K562 (cell line): ENCODE results near the gene DPM1. TPM values are rescaled to one million over a fixed set of nuclear protein-coding genes. Genes with fewer than 3 reads are reported as not detected.

Source experiments
- ATF7 ChIP-seq: fragments of 450-650 bp; IDR thresholded peaks from 2 replicates; pipeline ENCODE4 v1.7.1; 2014; ENCODE audit warnings: mild to moderate bottlenecking, moderate library complexity
- CREB1 ChIP-seq, 2 experiments: sonication (generic) in 1 of 2; formaldehyde crosslinking in 1 of 2; IDR thresholded peaks; 2 replicates each; pipeline versions ENCODE4 v1.6.1 to v1.8.0; 2012 to 2022; ENCODE audit warnings: inconsistent platforms in 1 of 2, mild to moderate bottlenecking in 1 of 2, missing genetic modification reagents in 1 of 2, moderate library complexity in 1 of 2
- EHMT2 ChIP-seq: fragments of 450-650 bp; IDR thresholded peaks from 2 replicates; pipeline ENCODE4 v1.6.1; 2018; ENCODE audit warnings: antibody characterized with exemption
- ELK1 ChIP-seq: sonication (generic); formaldehyde crosslinking; IDR thresholded peaks from 2 replicates; pipeline ENCODE4 v1.8.1; 2022; ENCODE audit warnings: missing genetic modification reagents
- EZH2 ChIP-seq: IDR thresholded peaks from 2 replicates; pipeline ENCODE4 v1.6.1; 2012; ENCODE audit warnings: low read depth, mild to moderate bottlenecking, inconsistent platforms, low read length, borderline replicate concordance
- FOXK1 ChIP-seq: sonication (generic); formaldehyde crosslinking; IDR thresholded peaks from 2 replicates; pipeline ENCODE4 v1.8.0; 2022; ENCODE audit warnings: missing genetic modification reagents, mild to moderate bottlenecking, borderline replicate concordance
- NCOA1 ChIP-seq: fragments of 450-650 bp; IDR thresholded peaks from 2 replicates; pipeline ENCODE4 v1.6.1; 2016; ENCODE audit warnings: low read depth
- NFRKB ChIP-seq: fragments of 450-650 bp; IDR thresholded peaks from 2 replicates; pipeline ENCODE4 v1.6.1; 2016; ENCODE audit warnings: low read depth
- NONO ChIP-seq, 2 experiments: fragments of 200-400 bp in 1 of 2; fragments of 450-650 bp in 1 of 2; formaldehyde crosslinking in 1 of 2; IDR thresholded peaks; 2 replicates each; pipeline ENCODE4 v1.6.1; 2017; ENCODE audit warnings: low read depth in 2 of 2, mild to moderate bottlenecking in 2 of 2, moderate library complexity in 2 of 2, low read length in 1 of 2
- POLR2G ChIP-seq: fragments of 200-400 bp; formaldehyde crosslinking; IDR thresholded peaks from 2 replicates; pipeline ENCODE4 v1.6.1; 2017; ENCODE audit warnings: low read depth, mild to moderate bottlenecking, antibody characterized with exemption, low read length, moderate library complexity
- RBFOX2 ChIP-seq: fragments of 200-400 bp; formaldehyde crosslinking; IDR thresholded peaks from 2 replicates; pipeline ENCODE4 v1.6.1; 2017; ENCODE audit warnings: low read depth, mild to moderate bottlenecking, low read length, moderate library complexity
- SPI1 ChIP-seq: IDR thresholded peaks from 2 replicates; pipeline ENCODE4 v1.6.1; 2011; ENCODE audit warnings: low read depth, low read length, control low read depth, borderline replicate concordance
- TCF3 ChIP-seq: sonication (generic); formaldehyde crosslinking; IDR thresholded peaks from 2 replicates; pipeline ENCODE4 v1.4.0; 2020; ENCODE audit warnings: mild to moderate bottlenecking, missing genetic modification reagents
- UBTF ChIP-seq, 2 experiments: IDR thresholded peaks; 2 replicates each; pipeline ENCODE4 v1.6.1; 2012; ENCODE audit warnings: improper control_type of control experiment in 2 of 2, low read depth in 2 of 2, low read length in 2 of 2, borderline replicate concordance in 1 of 2
- polyA plus RNA-seq, 8 experiments: library from polyadenylated mRNA; depleted of rRNA in 4 of 8; stranded (reverse) in 5 of 8; unstranded in 3 of 8; fragments of >200 nt; fragmentation: Nextera tagmentation in 2 of 8; fragmentation: Illumina TruSeq in 1 of 8; extraction: Ambion mirVana in 2 of 8; extraction: Trizol in 1 of 8; gene quantifications; 2 replicates each; pipeline versions ENCODE4 v1.2.1 to v1.2.3, GENCODE V29; 2011 to 2014; ENCODE audit warnings: inconsistent platforms in 1 of 8, missing spikeins in 1 of 8
- total RNA-seq, 7 experiments: library from RNA; depleted of rRNA in 6 of 7; stranded (reverse); fragments of >200 nt in 6 of 7; fragmentation: Illumina TruSeq in 2 of 7; extraction: Trizol in 2 of 7; gene quantifications; 2 replicates each; pipeline versions ENCODE4 v1.2.1 to v1.2.3, GENCODE V29; 2011 to 2021; ENCODE audit warnings: low replicate concordance in 1 of 7
- TF ChIP-seq, protein P1 (sequence below): fragments of 250-450 bp; sonication (Bioruptor Pico); IDR thresholded peaks from 2 replicates; pipeline ENCODE4 v1.8.0; 2022; ENCODE audit warnings: moderate library complexity, mild to moderate bottlenecking, inconsistent platforms
- TF ChIP-seq, protein P2 (sequence below): fragments of 450-650 bp; IDR thresholded peaks from 2 replicates; pipeline ENCODE4 v1.6.1; 2018; ENCODE audit not compliant: partially characterized antibody

Gene DPM1
- total and polyA plus RNA-seq, 9 of the 15 experiments (the other 6 are each of a cell fraction or from before 2014, with no cell fraction given) = 75.2 to 190 (median 153) TPM

DNA sequence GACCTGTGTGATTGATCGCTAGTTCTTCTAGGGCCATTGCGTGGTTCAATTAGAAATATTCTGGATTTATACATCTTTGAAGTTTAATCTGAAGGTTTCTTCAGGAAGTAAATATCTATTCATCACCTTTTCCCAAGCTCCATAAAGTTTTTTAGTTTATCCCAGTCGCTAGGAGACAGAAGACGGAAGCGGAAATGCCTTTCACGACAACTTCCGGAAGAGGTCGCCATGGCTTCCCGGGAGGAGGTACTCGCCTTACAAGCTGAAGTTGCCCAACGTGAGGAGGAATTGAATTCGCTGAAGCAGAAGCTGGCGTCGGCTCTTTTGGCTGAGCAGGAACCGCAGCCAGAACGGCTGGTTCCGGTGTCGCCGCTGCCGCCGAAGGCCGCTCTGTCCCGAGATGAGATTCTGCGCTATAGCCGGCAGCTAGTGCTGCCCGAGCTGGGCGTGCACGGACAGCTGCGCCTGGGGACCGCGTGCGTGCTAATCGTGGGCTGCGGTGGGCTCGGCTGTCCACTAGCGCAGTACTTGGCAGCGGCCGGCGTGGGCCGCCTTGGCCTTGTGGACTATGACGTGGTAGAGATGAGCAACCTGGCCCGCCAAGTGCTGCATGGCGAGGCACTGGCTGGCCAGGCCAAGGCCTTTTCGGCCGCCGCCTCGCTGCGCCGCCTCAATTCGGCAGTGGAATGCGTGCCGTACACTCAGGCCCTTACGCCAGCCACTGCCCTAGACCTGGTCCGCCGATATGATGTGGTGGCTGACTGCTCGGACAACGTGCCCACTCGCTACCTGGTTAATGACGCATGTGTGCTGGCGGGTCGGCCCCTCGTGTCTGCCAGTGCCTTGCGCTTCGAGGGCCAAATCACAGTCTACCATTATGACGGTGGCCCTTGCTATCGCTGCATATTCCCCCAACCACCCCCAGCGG is 547 bp upstream of the DPM1 start, which contains the start of gene MOCS3 (continued):
- TF ChIP-seq TCF3 (CRISPR knock-in tag) (0 out of 2 replicates have a peak, but pooled peaks have one; percentile 9), RBFOX2 (peak; percentile 71), NONO (IDR thresholded peaks at IDR 0.05; ENCODE audit: low read depth in 2 of 2, low read length in 1 of 2) (peak in 1 of 2 experiments; percentile 99; a peak in 2 of 4 replicates), EZH2 (no peak), EHMT2 (no peak), POLR2G (peak; percentile 36; the same call in 1 of the 2 replicates), CREB1 (IDR thresholded peaks at IDR 0.05) (no peak; the same call in 1 of the 2 replicates), CREB1 (CRISPR knock-in tag; IDR thresholded peaks at IDR 0.05) (peak; percentile 57), SPI1 (peak; percentile 55; the same call in 1 of the 2 replicates), FOXK1 (no peak), NFRKB (no peak), NCOA1 (no peak; the same call in 1 of the 2 replicates), UBTF (IDR thresholded peaks at IDR 0.05; ENCODE audit: borderline replicate concordance in 1 of 2, low read depth in 2 of 2, low read length in 2 of 2) (no peak), ELK1 (CRISPR knock-in tag) (no peak), ATF7 (peak; percentile 100)
- TF ChIP-seq, protein P1, sequence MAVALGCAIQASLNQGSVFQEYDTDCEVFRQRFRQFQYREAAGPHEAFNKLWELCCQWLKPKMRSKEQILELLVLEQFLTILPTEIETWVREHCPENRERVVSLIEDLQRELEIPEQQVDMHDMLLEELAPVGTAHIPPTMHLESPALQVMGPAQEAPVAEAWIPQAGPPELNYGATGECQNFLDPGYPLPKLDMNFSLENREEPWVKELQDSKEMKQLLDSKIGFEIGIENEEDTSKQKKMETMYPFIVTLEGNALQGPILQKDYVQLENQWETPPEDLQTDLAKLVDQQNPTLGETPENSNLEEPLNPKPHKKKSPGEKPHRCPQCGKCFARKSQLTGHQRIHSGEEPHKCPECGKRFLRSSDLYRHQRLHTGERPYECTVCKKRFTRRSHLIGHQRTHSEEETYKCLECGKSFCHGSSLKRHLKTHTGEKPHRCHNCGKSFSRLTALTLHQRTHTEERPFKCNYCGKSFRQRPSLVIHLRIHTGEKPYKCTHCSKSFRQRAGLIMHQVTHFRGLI (CRISPR knock-in tag) = no peak
- TF ChIP-seq, protein P2, sequence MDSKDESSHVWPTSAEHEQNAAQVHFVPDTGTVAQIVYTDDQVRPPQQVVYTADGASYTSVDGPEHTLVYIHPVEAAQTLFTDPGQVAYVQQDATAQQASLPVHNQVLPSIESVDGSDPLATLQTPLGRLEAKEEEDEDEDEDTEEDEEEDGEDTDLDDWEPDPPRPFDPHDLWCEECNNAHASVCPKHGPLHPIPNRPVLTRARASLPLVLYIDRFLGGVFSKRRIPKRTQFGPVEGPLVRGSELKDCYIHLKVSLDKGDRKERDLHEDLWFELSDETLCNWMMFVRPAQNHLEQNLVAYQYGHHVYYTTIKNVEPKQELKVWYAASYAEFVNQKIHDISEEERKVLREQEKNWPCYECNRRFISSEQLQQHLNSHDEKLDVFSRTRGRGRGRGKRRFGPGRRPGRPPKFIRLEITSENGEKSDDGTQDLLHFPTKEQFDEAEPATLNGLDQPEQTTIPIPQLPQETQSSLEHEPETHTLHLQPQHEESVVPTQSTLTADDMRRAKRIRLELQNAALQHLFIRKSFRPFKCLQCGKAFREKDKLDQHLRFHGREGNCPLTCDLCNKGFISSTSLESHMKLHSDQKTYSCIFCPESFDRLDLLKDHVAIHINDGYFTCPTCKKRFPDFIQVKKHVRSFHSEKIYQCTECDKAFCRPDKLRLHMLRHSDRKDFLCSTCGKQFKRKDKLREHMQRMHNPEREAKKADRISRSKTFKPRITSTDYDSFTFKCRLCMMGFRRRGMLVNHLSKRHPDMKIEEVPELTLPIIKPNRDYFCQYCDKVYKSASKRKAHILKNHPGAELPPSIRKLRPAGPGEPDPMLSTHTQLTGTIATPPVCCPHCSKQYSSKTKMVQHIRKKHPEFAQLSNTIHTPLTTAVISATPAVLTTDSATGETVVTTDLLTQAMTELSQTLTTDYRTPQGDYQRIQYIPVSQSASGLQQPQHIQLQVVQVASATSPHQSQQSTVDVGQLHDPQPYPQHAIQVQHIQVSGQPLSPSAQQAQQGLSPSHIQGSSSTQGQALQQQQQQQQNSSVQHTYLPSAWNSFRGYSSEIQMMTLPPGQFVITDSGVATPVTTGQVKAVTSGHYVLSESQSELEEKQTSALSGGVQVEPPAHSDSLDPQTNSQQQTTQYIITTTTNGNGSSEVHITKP = peak; percentile 100
